Activated T-helper 1 cell treated with anti-CD3 and anti-CD28 coated beads, Interleukin-2, amount 50 U/mL, for 16 hours (primary cell): ENCODE results near the gene NEK6.

ENCODE experiments used
- DNase-seq, 2 donors: peaks; one replicate each; pipeline ENCODE4 v3.0.0-alpha.2; 2020; ENCODE audit warnings: low read depth in 1 of 2, low spot score in 1 of 2

The NEK6 gene

GRCh38 chr9:124260769-124261603, 3.2 kb downstream of the NEK6 start:
- DNase-seq, result no peak

- no peak for DNase-seq
These were observed 4.2 kb downstream of the NEK6 start for GRCh38 chr9:124261736-124262648.

GRCh38 chr9:124262649-124262972, 4.9 kb downstream of the NEK6 start:
- no peak for DNase-seq

- no peak for DNase-seq
These were observed 5.5 kb downstream of the NEK6 start for GRCh38 chr9:124263213-124263612.

GRCh38 chr9:124263800-124264426, 6.2 kb downstream of the NEK6 start:
- DNase-seq, result no peak

- no peak for DNase-seq
These were observed 7.1 kb downstream of the NEK6 start for GRCh38 chr9:124264823-124265233.

GRCh38 chr9:124265551-124265950, 7.8 kb downstream of the NEK6 start:
- no peak for DNase-seq

GRCh38 chr9:124266139-124266825, 8.5 kb downstream of the NEK6 start:
- no peak for DNase-seq

GRCh38 chr9:124266826-124267201, 9.1 kb downstream of the NEK6 start:
- no peak for DNase-seq

- no peak for DNase-seq
These were observed 9.6 kb downstream of the NEK6 start for GRCh38 chr9:124267271-124267807.

GRCh38 chr9:124268248-124268647, 10.5 kb downstream of the NEK6 start:
- no peak for DNase-seq

- DNase-seq, result no peak
These were observed 10.9 kb downstream of the NEK6 start for GRCh38 chr9:124268661-124269060.

GRCh38 chr9:124269556-124269955, 11.8 kb downstream of the NEK6 start:
- DNase-seq, result no peak

GRCh38 chr9:124270504-124271335, 13.0 kb downstream of the NEK6 start:
- DNase-seq, result no peak

GRCh38 chr9:124271660-124272059, 13.9 kb downstream of the NEK6 start:
- DNase-seq, result no peak

GRCh38 chr9:124272118-124272517, 14.4 kb downstream of the NEK6 start:
- DNase-seq, result no peak

GRCh38 chr9:124272979-124273378, 15.2 kb downstream of the NEK6 start:
- no peak for DNase-seq

GRCh38 chr9:124273427-124274160, 15.8 kb downstream of the NEK6 start:
- no peak for DNase-seq

- no peak for DNase-seq
These were observed 16.5 kb downstream of the NEK6 start for GRCh38 chr9:124274226-124274625.
